GM19452 (cell line): ENCODE results near the gene TMEM62.

Source experiments
- ATAC-seq: cut with Tn5 transposase; IDR thresholded peaks from one replicate; pipeline ENCODE4 v1.9.1; 2021; ENCODE audit not compliant: unreplicated experiment

Gene TMEM62

GRCh38 chr15:43226436-43227305 is 93.3 kb downstream of the TMEM62 start:
- ATAC-seq: no peak

- ATAC-seq: no peak
These were observed 96.6 kb downstream of the TMEM62 start for GRCh38 chr15:43229977-43230376.

GRCh38 chr15:43230640-43231115 is 97.3 kb downstream of the TMEM62 start:
- ATAC-seq: no peak

GRCh38 chr15:43232289-43232874 is 99.0 kb downstream of the TMEM62 start:
- no peak for ATAC-seq
